EH (cell line): ENCODE data around the gene ZNRF2.

Source experiments
- DNase-seq: peaks from one replicate; pipeline ENCODE4 v3.0.0-alpha.2; 2015; ENCODE audit warnings: low read depth

The ZNRF2 gene

DNA sequence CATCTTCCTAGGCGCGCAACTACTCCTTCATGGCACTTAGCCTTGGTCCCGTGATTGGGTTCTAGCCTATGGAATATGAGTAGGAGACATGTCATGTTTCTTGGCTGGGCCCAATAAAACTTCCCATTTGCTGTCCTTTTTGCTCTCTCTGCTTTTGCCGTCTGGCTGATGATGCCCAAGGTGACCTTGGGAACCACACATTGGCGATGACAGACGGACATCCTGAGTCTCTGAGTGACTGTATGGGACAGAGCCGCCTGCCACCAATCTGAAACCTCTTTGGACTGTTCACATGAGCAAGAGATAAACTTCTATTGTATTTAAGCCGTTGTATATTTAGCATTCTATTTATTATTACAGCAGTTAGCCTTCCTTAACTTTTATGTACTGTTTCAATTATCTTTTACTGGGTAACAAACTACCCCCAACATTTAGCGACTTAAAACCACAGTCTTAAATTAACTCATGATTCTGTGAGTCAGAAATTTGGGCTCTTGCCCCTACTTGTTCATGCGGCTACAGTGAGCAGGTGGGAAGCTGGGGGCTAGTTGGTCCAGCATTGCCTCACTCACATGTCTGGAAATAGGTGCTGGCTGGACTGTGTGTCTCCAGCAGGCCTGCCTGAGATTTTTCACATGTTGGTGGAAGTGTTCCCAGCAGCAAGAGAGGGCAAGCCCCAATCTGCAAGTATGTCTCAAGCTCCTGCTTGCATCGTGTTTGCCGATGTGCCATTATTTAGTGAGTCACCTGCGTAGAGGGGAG, 122.4 kb downstream of the ZNRF2 start:
- DNase-seq, result peak; percentile 34

DNA sequence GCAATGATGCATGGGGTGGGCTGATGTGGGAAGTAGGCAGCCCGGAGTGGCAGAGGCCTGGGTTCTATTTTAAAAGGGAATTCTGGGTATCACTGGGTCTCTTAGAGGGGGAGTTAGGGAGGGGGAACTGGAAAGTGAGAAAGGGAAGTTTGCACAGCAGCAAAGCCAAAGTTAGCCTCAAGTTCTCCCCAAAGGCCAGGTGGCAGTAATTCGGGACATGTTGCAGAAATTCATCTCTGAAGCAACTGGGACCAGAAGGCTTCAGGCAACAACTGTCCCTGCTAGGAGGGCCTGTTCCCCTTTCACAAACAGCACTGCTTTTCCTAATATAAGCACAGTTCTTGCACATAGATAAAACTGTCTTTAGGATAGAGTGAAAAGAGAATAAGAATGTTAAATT, 126.8 kb downstream of the ZNRF2 start:
- no peak for DNase-seq

GRCh38 chr7:30411897-30412296, 127.5 kb downstream of the ZNRF2 start:
- no peak for DNase-seq

DNA sequence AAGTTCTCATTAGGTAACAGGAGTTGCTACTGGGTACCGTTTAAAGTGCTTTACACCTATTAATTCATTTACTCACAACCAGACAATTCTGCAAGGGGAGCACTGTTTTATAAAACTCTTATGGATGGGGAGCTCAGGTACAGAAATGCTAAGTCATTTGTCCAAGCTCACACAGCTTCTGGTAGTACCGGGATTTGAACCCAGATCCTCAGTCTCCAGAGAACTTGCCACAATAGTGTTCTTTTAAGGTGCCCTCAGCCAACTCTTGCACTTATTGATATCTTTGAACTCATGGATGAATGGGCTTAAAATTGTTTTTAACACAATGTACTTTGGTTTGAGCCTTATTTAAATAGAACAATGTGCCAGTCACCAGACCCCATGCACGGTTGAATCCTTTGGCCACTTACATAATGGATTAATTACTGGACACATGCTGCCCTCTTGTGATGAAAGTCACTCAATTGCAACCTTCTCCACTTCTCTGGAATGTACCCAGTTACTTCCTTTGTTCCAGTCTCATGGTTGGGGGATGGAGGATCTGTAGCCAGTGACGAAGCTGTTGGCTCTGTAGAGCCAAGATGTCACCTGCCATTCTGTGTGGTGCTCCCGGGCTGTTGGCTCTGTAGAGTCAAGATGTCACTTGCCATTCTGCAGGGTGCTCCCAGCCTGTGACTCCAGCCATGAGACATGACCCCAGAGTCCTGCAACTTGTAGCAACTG, 128.5 kb downstream of the ZNRF2 start:
- peak; percentile 88 for DNase-seq

DNA sequence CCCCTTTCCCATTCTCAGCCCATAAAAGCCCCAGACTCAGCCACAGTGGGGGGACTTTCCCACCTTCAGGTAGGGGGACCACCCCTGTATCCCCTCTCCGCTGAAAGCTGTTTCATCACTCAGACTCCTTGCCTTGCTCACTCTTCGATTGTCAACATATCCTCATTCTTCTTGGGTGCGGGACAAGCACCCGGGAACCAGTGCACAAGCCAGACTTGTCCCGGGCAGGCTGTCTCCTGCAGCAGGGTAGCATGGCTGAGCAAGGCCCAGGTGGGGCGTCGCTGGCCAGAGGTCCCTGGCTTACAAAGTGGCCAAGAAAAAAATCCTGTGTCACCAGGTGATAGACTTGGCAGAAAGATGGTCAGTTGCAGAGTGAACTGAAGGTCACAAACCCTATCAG, 129.5 kb downstream of the ZNRF2 start:
- no peak for DNase-seq
